Inferior parietal cortex (tissue), 1 donor: ENCODE data around the gene ALG2.

Experiments
- DNase-seq: peaks from one replicate; pipeline ENCODE4 v3.0.0-alpha.2; 2016; ENCODE audit errors: extremely low spot score

The ALG2 gene

GRCh38 chr9:99192786-99193465 is 28.8 kb downstream of the ALG2 start:
- DNase-seq: no peak

GRCh38 chr9:99190597-99191283 is 31.0 kb downstream of the ALG2 start:
- no peak for DNase-seq

- DNase-seq: no peak
Measured at GRCh38 chr9:99189887-99190596, 31.7 kb downstream of the ALG2 start.

GRCh38 chr9:99189186-99189585 is 32.6 kb downstream of the ALG2 start:
- no peak for DNase-seq

- DNase-seq: no peak
Measured at GRCh38 chr9:99187311-99187710, 34.4 kb downstream of the ALG2 start.

- no peak for DNase-seq
Measured at GRCh38 chr9:99185934-99186333, 35.8 kb downstream of the ALG2 start.

GRCh38 chr9:99185348-99185632 is 36.5 kb downstream of the ALG2 start:
- no peak for DNase-seq

- peak; percentile 95 for DNase-seq
Measured at GRCh38 chr9:99184475-99185347, 37.0 kb downstream of the ALG2 start.

GRCh38 chr9:99184110-99184474 is 37.6 kb downstream of the ALG2 start:
- DNase-seq: no peak

- no peak for DNase-seq
Measured at GRCh38 chr9:99183616-99184015, 38.1 kb downstream of the ALG2 start.

GRCh38 chr9:99182356-99182755 is 39.4 kb downstream of the ALG2 start:
- no peak for DNase-seq

- DNase-seq: no peak
Measured at GRCh38 chr9:99181621-99182020, 40.1 kb downstream of the ALG2 start.

- no peak for DNase-seq
Measured at GRCh38 chr9:99181206-99181605, 40.5 kb downstream of the ALG2 start.

- DNase-seq: no peak
Measured at GRCh38 chr9:99180662-99181061, 41.1 kb downstream of the ALG2 start.

GRCh38 chr9:99180199-99180598 is 41.5 kb downstream of the ALG2 start:
- no peak for DNase-seq

GRCh38 chr9:99178912-99179872 is 42.5 kb downstream of the ALG2 start:
- no peak for DNase-seq

- no peak for DNase-seq
Measured at GRCh38 chr9:99177576-99178366, 44.0 kb downstream of the ALG2 start.

GRCh38 chr9:99176527-99177013 is 45.2 kb downstream of the ALG2 start:
- DNase-seq: no peak

- peak; percentile 40 for DNase-seq
Measured at GRCh38 chr9:99173570-99174504, 47.9 kb downstream of the ALG2 start.
